ENCODE results near the gene RHBDD1. TPM values are rescaled to one million over a fixed set of nuclear protein-coding genes. Genes with fewer than 3 reads are reported as not detected.

Gene RHBDD1
- total RNA-seq, 1 experiment from 2014 or later = 28.0 TPM

DNA sequence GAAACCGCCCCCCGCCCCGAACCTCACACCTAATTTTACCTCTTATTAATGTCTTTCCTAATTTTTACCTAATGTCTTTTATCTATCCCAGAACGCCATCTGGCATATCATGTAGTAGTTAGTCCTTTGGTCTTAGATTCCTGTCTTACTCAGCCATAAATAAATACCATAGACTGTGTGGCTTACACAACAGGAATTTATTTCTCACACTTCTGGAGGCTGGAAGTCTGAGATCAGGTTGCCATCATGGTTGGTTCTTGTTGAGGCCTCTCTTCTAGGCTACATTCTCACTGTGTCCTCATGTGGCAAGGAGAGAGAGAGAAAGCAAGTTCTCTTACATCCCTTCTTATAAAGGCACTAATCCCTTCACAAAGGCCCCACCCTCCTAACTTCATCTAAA, 46.8 kb downstream of the RHBDD1 start:
- Histone ChIP-seq H3K4me3 (ENCODE audit: low read depth, low read length, poor library complexity, severe bottlenecking) (no peak overlapping the region), H3K27ac (ENCODE audit: low read depth, low read length, poor library complexity, severe bottlenecking) (no peak overlapping the region), H3K27me3 (replicated peaks; ENCODE audit: insufficient read depth, low read depth, low read length, poor library complexity) (no peaks in the 10 kb centered on the region), H3K9me3 (ENCODE audit: low read depth, low read length, poor library complexity, severe bottlenecking) (no peaks in the 10 kb centered on the region), H3K4me1 (ENCODE audit: insufficient read depth, low read length, poor library complexity, severe bottlenecking) (no peaks in the 10 kb centered on the region), H3K36me3 (ENCODE audit: insufficient read depth, low read length, poor library complexity, severe bottlenecking) (no peaks in the 10 kb centered on the region)
- DNase-seq (ENCODE audit: low spot score) = no peak
- CTCF ChIA-PET = no interaction called here
- no peak for TF ChIP-seq EZH2 (IDR thresholded peaks at IDR 0.05; ENCODE audit: borderline replicate concordance, low read depth, low read length, poor library complexity, severe bottlenecking)
- intact Hi-C loops (cut with micrococcal nuclease; ENCODE audit: unreplicated experiment) = no loop called here
- no TSS peak for BruUV-seq (replicated peaks)
- POLR2A ChIA-PET (ENCODE audit: low non-redundant PET) = no interaction called here

DNA sequence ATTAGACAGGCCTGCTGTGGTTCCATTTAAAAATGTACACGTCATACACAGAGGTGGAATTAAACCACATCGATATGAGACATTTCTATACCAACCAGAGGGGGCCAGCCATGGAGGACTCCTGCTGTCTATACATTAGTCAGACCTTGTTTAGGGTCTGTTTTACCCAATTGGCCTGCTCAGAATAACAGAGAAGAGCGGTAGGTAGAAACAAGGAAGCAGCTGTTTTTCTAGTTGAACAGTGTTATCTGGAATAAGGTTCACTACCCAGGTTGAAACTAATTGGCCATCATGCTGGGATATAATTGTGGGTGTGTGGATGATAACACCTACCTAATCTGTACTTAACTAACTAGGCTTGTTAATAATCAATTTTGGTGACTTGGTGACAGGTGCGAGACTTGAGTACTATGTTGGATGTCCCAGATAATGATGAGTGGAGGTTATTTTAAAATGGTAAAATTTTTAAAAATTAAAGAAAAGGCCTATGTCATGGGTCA, 47.5 kb downstream of the RHBDD1 start:
- POLR2A ChIA-PET (ENCODE audit: low non-redundant PET) = no interaction called here
- CTCF ChIA-PET = no interaction called here

GRCh38 chr2:226884166-226884565, 48.3 kb downstream of the RHBDD1 start:
- Histone ChIP-seq H3K9me3 (ENCODE audit: low read depth, low read length, poor library complexity, severe bottlenecking) (no peaks in the 10 kb centered on the region), H3K4me3 (ENCODE audit: low read depth, low read length, poor library complexity, severe bottlenecking) (no peak overlapping the region), H3K4me1 (ENCODE audit: insufficient read depth, low read length, poor library complexity, severe bottlenecking) (no peaks in the 10 kb centered on the region), H3K27ac (ENCODE audit: low read depth, low read length, poor library complexity, severe bottlenecking) (no peak overlapping the region), H3K27me3 (replicated peaks; ENCODE audit: insufficient read depth, low read depth, low read length, poor library complexity) (no peaks in the 10 kb centered on the region), H3K36me3 (ENCODE audit: insufficient read depth, low read length, poor library complexity, severe bottlenecking) (no peaks in the 10 kb centered on the region)
- TF ChIP-seq EZH2 (IDR thresholded peaks at IDR 0.05; ENCODE audit: borderline replicate concordance, low read depth, low read length, poor library complexity, severe bottlenecking) = no peak
- TF ChIP-seq, protein P1, sequence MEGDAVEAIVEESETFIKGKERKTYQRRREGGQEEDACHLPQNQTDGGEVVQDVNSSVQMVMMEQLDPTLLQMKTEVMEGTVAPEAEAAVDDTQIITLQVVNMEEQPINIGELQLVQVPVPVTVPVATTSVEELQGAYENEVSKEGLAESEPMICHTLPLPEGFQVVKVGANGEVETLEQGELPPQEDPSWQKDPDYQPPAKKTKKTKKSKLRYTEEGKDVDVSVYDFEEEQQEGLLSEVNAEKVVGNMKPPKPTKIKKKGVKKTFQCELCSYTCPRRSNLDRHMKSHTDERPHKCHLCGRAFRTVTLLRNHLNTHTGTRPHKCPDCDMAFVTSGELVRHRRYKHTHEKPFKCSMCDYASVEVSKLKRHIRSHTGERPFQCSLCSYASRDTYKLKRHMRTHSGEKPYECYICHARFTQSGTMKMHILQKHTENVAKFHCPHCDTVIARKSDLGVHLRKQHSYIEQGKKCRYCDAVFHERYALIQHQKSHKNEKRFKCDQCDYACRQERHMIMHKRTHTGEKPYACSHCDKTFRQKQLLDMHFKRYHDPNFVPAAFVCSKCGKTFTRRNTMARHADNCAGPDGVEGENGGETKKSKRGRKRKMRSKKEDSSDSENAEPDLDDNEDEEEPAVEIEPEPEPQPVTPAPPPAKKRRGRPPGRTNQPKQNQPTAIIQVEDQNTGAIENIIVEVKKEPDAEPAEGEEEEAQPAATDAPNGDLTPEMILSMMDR (conservative IDR thresholded peaks at IDR 0.05; ENCODE audit: low read depth, low read length) = no peak
- DNase-seq (ENCODE audit: low spot score) = no peak
- POLR2A ChIA-PET (ENCODE audit: low non-redundant PET) = no interaction called here
- BruUV-seq (replicated peaks) = no TSS peak
- intact Hi-C loops (cut with micrococcal nuclease; ENCODE audit: unreplicated experiment) = no loop called here
- CTCF ChIA-PET = no interaction called here

More for the DNA sequence above, 47.5 kb downstream of the RHBDD1 start:
- DNase-seq (ENCODE audit: low spot score) = no peak
- no peaks in the 10 kb centered on the region for H3K27me3 ChIP-seq (replicated peaks; ENCODE audit: insufficient read depth, low read depth, low read length, poor library complexity)
- TF ChIP-seq EZH2 (IDR thresholded peaks at IDR 0.05; ENCODE audit: borderline replicate concordance, low read depth, low read length, poor library complexity, severe bottlenecking) = no peak
- TF ChIP-seq, protein P1 (conservative IDR thresholded peaks at IDR 0.05; ENCODE audit: low read depth, low read length) = no peak
- H3K27ac ChIP-seq (ENCODE audit: low read depth, low read length, poor library complexity, severe bottlenecking) = no peak overlapping the region
- no TSS peak for BruUV-seq (replicated peaks)
- no peak overlapping the region for H3K4me3 ChIP-seq (ENCODE audit: low read depth, low read length, poor library complexity, severe bottlenecking)
- no peaks in the 10 kb centered on the region for H3K9me3 ChIP-seq (ENCODE audit: low read depth, low read length, poor library complexity, severe bottlenecking)
- H3K36me3 ChIP-seq (ENCODE audit: insufficient read depth, low read length, poor library complexity, severe bottlenecking) = no peaks in the 10 kb centered on the region
- intact Hi-C loops (cut with micrococcal nuclease; ENCODE audit: unreplicated experiment) = no loop called here
- no peaks in the 10 kb centered on the region for H3K4me1 ChIP-seq (ENCODE audit: insufficient read depth, low read length, poor library complexity, severe bottlenecking)

GRCh38 chr2:226885769-226886435, 50.0 kb downstream of the RHBDD1 start:
- Histone ChIP-seq H3K36me3 (ENCODE audit: insufficient read depth, low read length, poor library complexity, severe bottlenecking) (no peaks in the 10 kb centered on the region), H3K4me3 (ENCODE audit: low read depth, low read length, poor library complexity, severe bottlenecking) (no peak overlapping the region), H3K27ac (ENCODE audit: low read depth, low read length, poor library complexity, severe bottlenecking) (no peak overlapping the region), H3K27me3 (replicated peaks; ENCODE audit: insufficient read depth, low read depth, low read length, poor library complexity) (no peaks in the 10 kb centered on the region), H3K4me1 (ENCODE audit: insufficient read depth, low read length, poor library complexity, severe bottlenecking) (no peaks in the 10 kb centered on the region), H3K9me3 (ENCODE audit: low read depth, low read length, poor library complexity, severe bottlenecking) (no peaks in the 10 kb centered on the region)
- BruUV-seq (replicated peaks) = no TSS peak
- ChIA-PET CTCF (no interaction called here), POLR2A (ENCODE audit: low non-redundant PET) (no interaction called here)
- no peak for DNase-seq (ENCODE audit: low spot score)
- intact Hi-C loops (cut with micrococcal nuclease; ENCODE audit: unreplicated experiment) = no loop called here
- TF ChIP-seq, protein P1 (conservative IDR thresholded peaks at IDR 0.05; ENCODE audit: low read depth, low read length) = no peak
- no peak for TF ChIP-seq EZH2 (IDR thresholded peaks at IDR 0.05; ENCODE audit: borderline replicate concordance, low read depth, low read length, poor library complexity, severe bottlenecking)

Data from A673 (cell line).